K562 (cell line): Measurements from ENCODE around the gene MTHFS. TPM values are rescaled to one million over a fixed set of nuclear protein-coding genes. Genes with fewer than 3 reads are reported as not detected.

Source experiments
- ARID2 ChIP-seq: fragments of 450-650 bp; IDR thresholded peaks from 2 replicates; pipeline ENCODE4 v1.6.1; 2017; ENCODE audit warnings: antibody characterized with exemption, mild to moderate bottlenecking
- ARNT ChIP-seq, 2 experiments: fragments of 450-650 bp; IDR thresholded peaks; 2 replicates each; pipeline ENCODE4 v1.6.1; 2016; ENCODE audit warnings: mild to moderate bottlenecking in 1 of 2
- ETS2 ChIP-seq: IDR thresholded peaks from 2 replicates; pipeline ENCODE4 v1.6.1; 2016; ENCODE audit warnings: borderline replicate concordance, missing genetic modification characterization, mild to moderate bottlenecking, moderate library complexity, missing compliant biosample characterization; ENCODE audit not compliant: poor library complexity, severe bottlenecking
- ETV6 ChIP-seq, 3 experiments: fragments of 150-350 bp in 1 of 3; sonication (generic) in 1 of 3; formaldehyde crosslinking in 1 of 3; IDR thresholded peaks; 2 replicates each; pipeline versions ENCODE4 v1.6.1 to v1.8.0; 2014 to 2022; ENCODE audit warnings: borderline replicate concordance in 2 of 3, low read depth in 2 of 3, antibody characterized with exemption in 1 of 3, low read length in 1 of 3, mild to moderate bottlenecking in 1 of 3, missing genetic modification reagents in 1 of 3
- JUN ChIP-seq, 2 experiments: sonication (generic) in 1 of 2; formaldehyde crosslinking in 1 of 2; IDR thresholded peaks; 2 replicates each; pipeline versions ENCODE4 v1.6.1 to v1.8.0; 2012 to 2022; ENCODE audit warnings: borderline replicate concordance in 2 of 2, mild to moderate bottlenecking in 2 of 2, improper control_type of control experiment in 1 of 2, low read depth in 1 of 2, low read length in 1 of 2, missing genetic modification reagents in 1 of 2
- MTF1 ChIP-seq: fragments of 250-450 bp; sonication (Bioruptor Pico); IDR thresholded peaks from 2 replicates; pipeline ENCODE4 v1.9.0; 2021; ENCODE audit warnings: moderate library complexity, mild to moderate bottlenecking, inconsistent platforms, borderline replicate concordance
- PBX2 ChIP-seq, 2 experiments: IDR thresholded peaks in 1 of 2; conservative IDR thresholded peaks in 1 of 2; 2 replicates each; pipeline ENCODE4 v1.6.1; 2016; ENCODE audit warnings: low read depth in 2 of 2, mild to moderate bottlenecking in 1 of 2, missing compliant biosample characterization in 1 of 2, missing genetic modification characterization in 1 of 2, moderate library complexity in 1 of 2
- TAF7 ChIP-seq: fragments of 450-650 bp; IDR thresholded peaks from 2 replicates; pipeline ENCODE4 v1.6.1; 2016; ENCODE audit warnings: missing genetic modification characterization, missing compliant biosample characterization
- TBL1XR1 ChIP-seq, 2 experiments: IDR thresholded peaks; 2 replicates each; pipeline ENCODE4 v1.6.1; 2012; ENCODE audit warnings: improper control_type of control experiment in 2 of 2, low read length in 2 of 2, mild to moderate bottlenecking in 1 of 2
- YBX1 ChIP-seq: fragments of 450-650 bp; IDR thresholded peaks from 2 replicates; pipeline ENCODE4 v1.7.1; 2016; ENCODE audit warnings: mild to moderate bottlenecking
- ZBTB2 ChIP-seq: fragments of 450-650 bp; IDR thresholded peaks from 2 replicates; pipeline ENCODE4 v1.6.1; 2016; ENCODE audit warnings: antibody characterized with exemption
- ZBTB7A ChIP-seq: IDR thresholded peaks from 2 replicates; pipeline ENCODE4 v1.6.1; 2011; ENCODE audit warnings: low read depth, mild to moderate bottlenecking, low read length, moderate library complexity, borderline replicate concordance; ENCODE audit not compliant: control insufficient read depth
- ZNF121 ChIP-seq: sonication (generic); formaldehyde crosslinking; conservative IDR thresholded peaks from 2 replicates; pipeline ENCODE4 v1.8.0; 2022; ENCODE audit warnings: missing genetic modification reagents
- ZNF592 ChIP-seq: fragments of 450-650 bp; IDR thresholded peaks from 2 replicates; pipeline ENCODE4 v1.6.1; 2017; ENCODE audit warnings: antibody characterized with exemption, mild to moderate bottlenecking
- ZSCAN29 ChIP-seq: fragments of 450-650 bp; IDR thresholded peaks from 2 replicates; pipeline ENCODE4 v1.6.1; 2017
- polyA plus RNA-seq, 8 experiments: library from polyadenylated mRNA; depleted of rRNA in 4 of 8; stranded (reverse) in 5 of 8; unstranded in 3 of 8; fragments of >200 nt; fragmentation: Nextera tagmentation in 2 of 8; fragmentation: Illumina TruSeq in 1 of 8; extraction: Ambion mirVana in 2 of 8; extraction: Trizol in 1 of 8; gene quantifications; 2 replicates each; pipeline versions ENCODE4 v1.2.1 to v1.2.3, GENCODE V29; 2011 to 2014; ENCODE audit warnings: inconsistent platforms in 1 of 8, missing spikeins in 1 of 8
- total RNA-seq, 7 experiments: library from RNA; depleted of rRNA in 6 of 7; stranded (reverse); fragments of >200 nt in 6 of 7; fragmentation: Illumina TruSeq in 2 of 7; extraction: Trizol in 2 of 7; gene quantifications; 2 replicates each; pipeline versions ENCODE4 v1.2.1 to v1.2.3, GENCODE V29; 2011 to 2021; ENCODE audit warnings: low replicate concordance in 1 of 7

Gene MTHFS
- total and polyA plus RNA-seq, 9 of the 15 experiments (the other 6 are each of a cell fraction or from before 2014, with no cell fraction given), result 17.8 to 79.3 (median 41.7) TPM

GRCh38 chr15:79923515-79924169 lies 26.8 kb upstream of the MTHFS start (continued):
- no peak for TF ChIP-seq ZNF121 (CRISPR knock-in tag)
- no peak for TF ChIP-seq ETV6 (IDR thresholded peaks at IDR 0.05; ENCODE audit: borderline replicate concordance in 1 of 2, low read depth in 2 of 2, low read length in 1 of 2)
- TF ChIP-seq ETV6 (CRISPR knock-in tag; IDR thresholded peaks at IDR 0.05; ENCODE audit: borderline replicate concordance), result no peak
- TF ChIP-seq PBX2 (CRISPR knock-in tag; IDR thresholded peaks at IDR 0.05; ENCODE audit: low read depth), result no peak
- TF ChIP-seq PBX2 (tag; conservative IDR thresholded peaks at IDR 0.05; ENCODE audit: low read depth), result no peak
- TF ChIP-seq YBX1, result no peak
- no peak for TF ChIP-seq ETS2
- no peak for TF ChIP-seq ZSCAN29
- TF ChIP-seq ZBTB2, result no peak
- TF ChIP-seq ZBTB7A, result peak; percentile 91
- no peak for TF ChIP-seq JUN (IDR thresholded peaks at IDR 0.05; ENCODE audit: borderline replicate concordance, low read depth, low read length)
- no peak for TF ChIP-seq JUN (CRISPR knock-in tag; IDR thresholded peaks at IDR 0.05; ENCODE audit: borderline replicate concordance)
- TF ChIP-seq ZNF592, result no peak
- TF ChIP-seq TAF7 (tag), result peak; percentile 58
- TF ChIP-seq ARNT (IDR thresholded peaks at IDR 0.05), result no peak
- TF ChIP-seq ARID2, result no peak
- peak in 1 of 2 experiments; percentile 27; a peak in 2 of 4 replicates for TF ChIP-seq TBL1XR1 (IDR thresholded peaks at IDR 0.05; ENCODE audit: low read length in 2 of 2)
- TF ChIP-seq MTF1 (CRISPR knock-in tag), result no peak
